Measurements from ENCODE around the gene GDPGP1.

Gene GDPGP1

DNA sequence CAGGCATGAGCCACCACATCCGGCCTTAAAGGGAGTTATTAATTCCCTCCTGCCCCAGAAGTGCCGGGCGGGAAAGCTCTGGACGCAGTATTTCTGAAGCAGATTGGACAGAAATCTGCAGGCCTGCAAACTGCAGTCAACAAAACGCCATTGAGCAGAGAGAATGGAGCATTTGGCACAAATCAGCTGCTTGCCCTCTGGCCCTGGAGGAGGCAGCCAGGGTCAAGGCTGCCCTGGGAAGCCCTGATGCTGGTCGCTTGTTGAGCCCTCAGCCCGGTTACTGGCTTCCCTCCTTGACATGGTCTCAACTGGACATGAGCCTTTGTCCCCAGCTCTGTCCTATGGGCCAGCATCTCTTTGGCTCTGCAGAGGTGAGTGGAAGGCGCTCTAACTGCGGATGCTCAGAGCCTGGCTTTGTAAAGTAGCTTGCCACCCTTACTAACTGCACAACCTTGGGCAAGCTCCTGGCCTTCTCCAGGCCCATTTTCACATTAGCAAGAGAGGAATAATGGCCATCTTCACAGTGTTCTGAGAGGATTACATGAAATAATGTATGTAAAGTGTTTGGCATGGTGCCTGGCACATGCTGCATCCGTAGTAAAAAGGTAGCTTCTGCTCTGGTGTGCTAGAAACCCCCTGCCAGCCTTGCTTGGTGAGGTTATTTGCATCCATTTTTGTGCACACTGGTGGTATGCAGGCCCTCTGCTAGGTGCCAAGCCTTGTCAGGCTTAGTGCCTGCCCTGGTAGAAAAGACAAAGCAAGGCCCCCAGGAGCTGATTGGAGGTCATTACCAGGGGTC, 28.8 kb upstream of the GDPGP1 start:
- DNase-seq = no peak

GRCh38 chr15:90205886-90206285, 28.1 kb upstream of the GDPGP1 start:
- no peak for DNase-seq

- DNase-seq = no peak
Observed at GRCh38 chr15:90207252-90207651, 26.8 kb upstream of the GDPGP1 start.

DNA sequence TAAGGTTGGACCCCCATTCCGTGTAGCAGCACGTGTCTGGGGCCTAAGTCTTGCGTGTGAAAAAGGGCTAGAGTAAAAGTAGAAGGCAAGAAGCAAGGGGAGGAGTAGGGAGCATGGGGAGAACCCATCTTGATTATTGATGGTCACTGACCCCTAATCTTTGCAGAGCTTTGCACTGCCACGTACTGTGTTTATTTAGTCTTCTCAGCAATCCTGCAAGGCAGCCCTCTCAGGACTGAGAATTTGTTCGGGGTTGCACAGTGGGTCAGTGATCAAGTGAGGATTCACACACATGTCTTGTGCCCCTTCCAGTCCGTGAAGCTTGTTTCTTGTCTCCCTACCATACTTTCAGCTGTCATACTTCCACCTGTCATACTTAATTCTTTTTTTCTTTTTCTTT, 25.7 kb upstream of the GDPGP1 start:
- DNase-seq = no peak

DNA sequence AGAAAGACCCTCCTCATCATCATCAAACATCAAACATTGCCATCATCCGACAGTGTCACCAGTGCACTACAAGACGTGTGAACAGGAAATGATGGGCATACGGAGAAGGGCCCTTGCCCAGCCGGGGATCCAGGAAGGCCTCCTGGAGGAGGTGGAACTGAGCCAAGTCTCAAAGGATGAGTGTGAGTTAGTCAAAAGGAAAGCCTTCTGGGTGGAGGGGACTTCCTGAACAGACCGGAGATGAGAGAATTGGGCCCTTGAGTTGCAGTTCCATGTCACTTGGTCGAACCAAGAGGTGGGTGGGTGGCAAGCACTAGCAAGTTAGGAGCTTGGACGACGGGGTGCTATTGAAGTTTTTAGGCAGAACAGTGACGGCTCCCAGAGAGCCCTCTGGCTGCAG, 24.4 kb upstream of the GDPGP1 start:
- no peak for DNase-seq

- no peak for DNase-seq
Observed at GRCh38 chr15:90210593-90210992, 23.4 kb upstream of the GDPGP1 start.

GRCh38 chr15:90211009-90211408, 23.0 kb upstream of the GDPGP1 start:
- DNase-seq = no peak

DNA sequence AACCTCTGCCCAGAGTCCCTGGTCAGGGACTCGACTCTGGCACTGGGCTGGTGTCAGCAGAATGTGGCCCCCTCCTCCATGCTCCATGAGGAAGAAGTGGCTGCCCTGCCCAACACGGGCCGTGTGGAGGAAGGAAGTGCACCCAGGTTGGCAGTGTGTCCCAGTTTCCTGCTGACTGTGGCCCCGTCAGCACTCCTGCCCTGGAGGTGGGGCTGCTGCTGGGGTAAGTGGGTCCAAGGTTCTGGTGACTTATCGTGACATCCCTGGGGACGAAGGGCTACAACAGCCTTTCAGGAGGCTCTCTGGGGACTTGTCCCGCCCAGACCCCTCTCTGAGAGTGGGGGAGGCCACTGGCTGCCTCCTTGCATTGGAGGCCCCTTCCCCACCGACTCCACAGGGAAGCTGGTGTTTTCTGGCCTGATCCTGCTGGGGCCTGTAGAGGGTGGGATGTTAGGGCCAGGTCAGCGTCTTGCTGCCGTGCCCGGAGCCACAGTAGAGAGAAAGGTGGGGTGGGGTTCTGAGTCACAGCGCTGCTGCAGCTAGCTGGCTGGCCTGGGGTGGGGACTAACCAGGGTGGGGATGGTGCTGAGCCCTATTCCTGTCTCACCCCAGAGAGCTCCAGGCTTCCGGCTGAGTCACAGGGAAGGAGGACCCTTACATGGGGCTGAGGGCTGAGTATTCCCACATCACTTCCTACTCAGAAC, 22.4 kb upstream of the GDPGP1 start:
- no peak for DNase-seq

- no peak for DNase-seq
Observed at GRCh38 chr15:90212221-90213098, 21.5 kb upstream of the GDPGP1 start.

GRCh38 chr15:90213122-90213817, 20.7 kb upstream of the GDPGP1 start:
- DNase-seq = no peak

DNA sequence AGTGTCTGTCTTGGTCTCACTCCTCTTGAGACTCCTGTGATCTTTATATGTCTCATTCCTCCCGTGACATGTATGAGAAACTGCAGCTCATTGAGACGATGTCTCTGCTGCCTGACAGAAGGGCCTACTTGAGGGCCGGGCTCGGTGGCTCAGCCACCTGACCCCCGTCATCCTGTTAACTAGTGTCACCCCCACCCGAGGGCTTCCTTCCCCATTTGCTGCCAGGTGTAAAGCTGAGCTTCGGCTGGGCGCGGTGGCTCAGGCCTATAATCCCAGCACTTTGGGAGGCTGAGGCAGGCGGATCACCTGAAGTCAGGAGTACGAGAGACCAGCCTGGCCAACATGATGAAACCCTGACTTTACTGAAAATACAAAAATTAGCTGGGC, 20.2 kb upstream of the GDPGP1 start:
- no peak for DNase-seq

DNA sequence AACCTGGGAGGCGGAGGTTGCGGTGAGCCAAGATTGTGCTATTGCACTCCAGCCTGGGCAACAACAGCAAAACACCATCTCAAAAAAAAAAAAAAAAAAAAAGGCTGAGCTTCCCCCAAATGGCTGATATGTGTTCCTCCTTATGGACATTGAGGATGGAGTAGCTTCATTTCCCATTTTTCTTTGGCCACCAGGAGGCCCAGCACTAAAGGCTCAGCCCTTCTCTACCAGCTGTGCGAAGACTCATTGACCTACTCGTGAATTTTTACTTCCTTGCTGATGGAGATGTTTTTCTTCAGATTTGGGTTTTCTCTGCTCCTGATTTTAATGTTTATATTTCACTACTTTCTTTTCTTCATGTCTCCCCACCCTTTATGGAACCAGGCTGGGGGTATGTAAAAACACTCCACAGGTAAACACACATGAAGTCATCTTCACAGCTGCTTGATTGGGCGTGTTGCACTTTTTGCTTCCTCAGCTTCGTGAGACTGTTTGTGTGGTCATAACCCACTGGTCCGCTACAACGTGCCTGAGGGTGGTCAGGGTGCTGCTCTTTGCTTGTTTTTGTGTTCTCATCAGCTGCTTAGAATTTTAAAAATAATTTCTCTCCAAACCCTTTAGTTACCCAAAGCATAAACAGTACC, 19.3 kb upstream of the GDPGP1 start:
- no peak for DNase-seq

DNA sequence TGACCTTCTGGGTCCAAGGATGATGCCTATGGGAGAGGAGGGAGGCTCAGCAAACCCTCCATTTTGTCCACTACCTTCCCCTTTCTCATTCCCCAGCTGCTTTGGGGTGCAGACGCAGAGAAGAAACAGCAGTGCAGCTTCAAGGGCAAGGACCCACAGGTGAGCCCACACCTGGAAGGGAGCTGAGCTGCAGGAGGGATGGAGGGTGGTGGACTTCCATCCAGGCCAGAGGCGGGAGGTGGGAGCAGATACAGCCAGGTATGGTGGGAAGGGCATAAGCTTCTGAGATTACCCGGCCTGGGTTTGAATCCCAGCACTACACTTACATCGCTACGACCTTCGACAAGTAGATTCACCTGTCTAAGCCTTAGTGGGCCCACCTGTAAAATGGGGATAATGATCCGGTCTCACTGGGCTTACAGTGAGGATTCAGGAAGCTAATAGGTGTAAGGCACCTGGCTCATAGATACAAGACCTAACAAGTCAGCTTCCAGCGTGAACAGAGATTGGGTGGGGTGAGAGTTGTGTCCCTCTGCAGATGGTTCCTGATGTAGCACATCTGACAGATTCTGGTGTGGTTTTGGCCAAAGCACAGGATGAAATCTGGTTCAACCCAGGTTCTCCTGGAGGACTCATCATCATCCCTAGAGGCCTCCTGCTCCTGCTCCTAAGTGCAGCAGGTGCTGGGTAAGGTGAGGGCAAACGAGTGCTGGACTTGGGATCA, 16.2 kb upstream of the GDPGP1 start:
- no peak for DNase-seq

DNA sequence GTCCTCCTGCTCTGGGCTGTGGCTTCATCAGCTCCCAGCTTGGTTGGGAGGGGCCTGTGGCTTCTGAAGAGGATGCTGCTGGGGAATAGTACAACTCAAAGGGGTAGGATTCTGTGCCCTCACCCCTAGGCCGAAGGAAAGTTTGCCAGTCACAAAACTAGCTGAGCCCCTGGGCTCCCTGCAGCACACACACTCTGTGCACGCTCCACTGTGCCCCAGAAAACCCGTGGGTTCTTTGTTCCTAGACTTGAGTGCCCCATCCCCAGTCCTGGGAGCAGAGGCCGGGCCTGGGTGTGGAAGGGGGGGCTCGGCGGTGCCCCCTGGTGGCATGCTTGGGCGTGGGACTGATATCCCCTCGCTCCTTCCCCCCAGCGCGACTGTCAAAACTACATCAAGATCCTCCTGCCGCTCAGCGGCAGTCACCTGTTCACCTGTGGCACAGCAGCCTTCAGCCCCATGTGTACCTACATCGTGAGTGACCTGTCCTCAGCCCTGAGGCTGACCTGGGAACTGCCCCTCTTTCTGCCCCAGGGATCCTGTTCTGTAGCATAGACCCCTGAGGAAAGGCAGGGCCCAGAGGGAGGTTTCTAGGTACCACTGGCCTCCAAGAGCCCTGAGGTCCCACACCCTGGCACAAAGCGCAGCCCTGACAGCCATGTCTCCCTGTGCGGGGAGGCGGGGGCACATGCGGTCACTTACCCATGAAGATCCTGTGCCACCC, 14.4 kb upstream of the GDPGP1 start:
- DNase-seq = no peak

- no peak for DNase-seq
Observed at GRCh38 chr15:90221246-90221900, 12.6 kb upstream of the GDPGP1 start.

DNA sequence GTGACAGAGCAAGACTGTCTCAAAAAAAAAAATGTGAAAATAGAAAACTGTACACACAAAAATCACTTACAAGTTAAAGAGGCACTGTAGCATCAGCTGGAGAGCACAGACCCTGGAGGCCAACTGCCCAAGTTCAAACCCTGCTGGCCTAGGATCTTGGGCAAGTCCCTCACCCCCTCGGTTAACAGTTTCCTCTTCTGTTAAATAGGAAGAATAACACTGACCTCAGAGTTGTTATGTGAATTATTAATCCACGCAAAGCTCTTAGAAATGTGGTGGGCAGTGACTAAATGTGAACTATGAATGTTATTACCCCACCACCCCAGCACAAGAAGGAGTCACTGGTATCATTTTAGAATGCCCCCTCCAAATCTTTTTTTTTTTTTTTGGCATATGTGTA, 11.5 kb upstream of the GDPGP1 start:
- no peak for DNase-seq

- no peak for DNase-seq
Observed at GRCh38 chr15:90223441-90224165, 10.4 kb upstream of the GDPGP1 start.

- DNase-seq = no peak
Observed at GRCh38 chr15:90225047-90225446, 9.0 kb upstream of the GDPGP1 start.

DNA sequence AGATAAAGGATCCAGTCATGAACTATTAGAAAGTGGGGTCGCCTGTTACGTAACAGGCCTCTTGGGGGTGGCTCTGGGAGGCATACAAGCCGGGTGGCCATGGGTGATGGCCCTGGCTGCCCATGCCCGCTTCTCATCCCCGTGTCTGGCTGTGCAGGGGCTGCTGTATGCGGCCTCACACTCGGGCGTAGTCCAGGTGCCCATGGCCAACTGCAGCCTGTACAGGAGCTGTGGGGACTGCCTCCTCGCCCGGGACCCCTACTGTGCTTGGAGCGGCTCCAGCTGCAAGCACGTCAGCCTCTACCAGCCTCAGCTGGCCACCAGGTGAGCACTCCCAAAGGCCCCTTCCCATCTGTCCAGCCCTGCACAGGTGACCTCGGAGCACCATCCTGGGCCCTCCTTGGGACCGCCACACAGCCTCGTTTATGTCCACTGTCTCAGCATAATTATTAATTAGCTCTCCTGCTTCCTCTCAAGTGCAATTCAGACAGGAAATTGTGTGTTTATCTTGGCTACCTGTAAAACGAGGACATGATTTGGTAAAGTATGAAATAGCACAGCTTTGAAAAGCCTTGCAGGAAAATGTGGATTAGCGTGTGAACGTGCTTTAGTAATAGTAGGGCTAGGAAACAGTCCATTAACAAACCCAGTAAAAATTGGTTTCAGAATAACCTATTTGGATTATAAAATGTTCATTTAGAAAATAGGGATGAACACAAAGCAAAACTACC, 8.3 kb upstream of the GDPGP1 start:
- peak; percentile 79 for DNase-seq
